Right cardiac atrium (tissue), 5 donors: Measurements from ENCODE around the gene LRRC30. TPM values are rescaled to one million over a fixed set of nuclear protein-coding genes. Genes with fewer than 3 reads are reported as not detected.
A peak's percentile ranks its signal among the peaks of the same experiment; 100 is the strongest.

Experiments used
- ATAC-seq, 2 donors: fragments of 200-7000 bp; cut with Tn5 transposase; one replicate each; pipeline versions ENCODE4 v1.8.0 to v1.9.1; 2020; ENCODE audit warnings: moderate library complexity in 2 of 2, mild to moderate bottlenecking in 1 of 2
- DNase-seq, 3 donors: peaks; one replicate each; pipeline ENCODE4 v3.0.0-alpha.2; 2020
- H3K27ac ChIP-seq: one replicate; pipeline ENCODE4 v1.5.1; 2013; ENCODE audit warnings: mild to moderate bottlenecking, low read length, control low read depth, moderate library complexity
- H3K27me3 ChIP-seq: one replicate; pipeline ENCODE4 v1.6.1; 2013; ENCODE audit not compliant: control insufficient read depth, insufficient read depth
- H3K4me1 ChIP-seq: one replicate; pipeline ENCODE4 v1.6.1; 2013; ENCODE audit warnings: low read length; ENCODE audit not compliant: control insufficient read depth, insufficient read depth
- H3K4me3 ChIP-seq: one replicate; pipeline ENCODE4 v1.5.1; 2013; ENCODE audit warnings: low read length, control low read depth
- H3K9me3 ChIP-seq: one replicate; pipeline ENCODE4 v1.6.1; 2013; ENCODE audit warnings: low read length; ENCODE audit not compliant: control insufficient read depth
- WGBS: extraction: QIAGEN DNeasy Blood & Tissue Kit; methylation state at CpG from one replicate; pipeline ENCODE4 v1.1.7; 2013; 5-methylcytosine and 5-hydroxymethylcytosine counted together
- intact Hi-C, 4 donors: fragments of 100-400 bp; cut with DNase I; formaldehyde crosslinking; loops; one replicate each; pipeline versions ENCODE4 v1.11.0 to v1.14.0; 2022 to 2023
- polyA plus RNA-seq: library from polyadenylated mRNA; stranded (reverse); fragments of 200-250 nt; gene quantifications from one replicate; pipeline ENCODE4 v1.2.3, GENCODE V29; 2013
- total RNA-seq, 4 donors: library from RNA; stranded (reverse); fragmentation: NEBNext Ultra II Directional; extraction: Animal tissue kit (Norgen Biotek cat#: 25700); gene quantifications; one replicate each; pipeline ENCODE4 v1.2.1, GENCODE V29; 2021
- donor health status: healthy with polysubstance abuse.
- donor health status: DM: no; HTN: yes; CAD: no.
- donor health status: DM: no; HTN: no; CAD: no.
- donor health status: DM: no; HTN: yes; CAD: no; lungs with severe emphysema.
- donor health status: DM: yes; HTN: yes; CAD: no.

The LRRC30 gene
- total and polyA plus RNA-seq, 5 donors: not detected

DNA sequence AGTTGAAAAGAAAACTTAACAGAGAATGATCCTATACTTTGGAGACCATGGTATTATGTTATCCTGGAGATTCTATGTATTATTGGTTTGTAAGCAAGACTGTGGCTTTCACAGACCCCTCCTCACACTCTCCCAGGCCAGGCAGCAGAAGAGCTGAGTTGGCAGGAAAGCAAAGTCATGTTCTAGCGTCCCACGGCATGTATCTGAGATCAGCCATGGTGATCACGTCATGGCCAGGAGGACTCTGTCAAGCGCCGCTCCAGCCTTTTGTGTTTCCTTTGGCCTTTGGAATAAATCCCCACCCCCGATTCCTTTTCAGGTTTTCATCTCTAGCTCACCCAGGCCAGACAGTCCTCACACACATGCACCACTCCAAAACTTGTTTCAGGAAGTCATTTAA lies 39.1 kb downstream of the LRRC30 start:
- peaks cover 7% of the 10 kb centered on the region for H3K4me1 ChIP-seq
- WGBS: 56% methylated on average over 6 of the region's 6 CpGs
- no peak for DNase-seq
- no peak overlapping the region for H3K27ac ChIP-seq
- no peak overlapping the region for H3K4me3 ChIP-seq
- no peak for ATAC-seq
- no peaks in the 10 kb centered on the region for H3K27me3 ChIP-seq
- intact Hi-C loops: loop anchor here in 3 of 4 donors (5.0 to 10.0 kb wide), 6 partner anchors 97 to 1207 kb away; partner anchors contain the start of gene PTPRM (in 1 of the 3)
- no peaks in the 10 kb centered on the region for H3K9me3 ChIP-seq

DNA sequence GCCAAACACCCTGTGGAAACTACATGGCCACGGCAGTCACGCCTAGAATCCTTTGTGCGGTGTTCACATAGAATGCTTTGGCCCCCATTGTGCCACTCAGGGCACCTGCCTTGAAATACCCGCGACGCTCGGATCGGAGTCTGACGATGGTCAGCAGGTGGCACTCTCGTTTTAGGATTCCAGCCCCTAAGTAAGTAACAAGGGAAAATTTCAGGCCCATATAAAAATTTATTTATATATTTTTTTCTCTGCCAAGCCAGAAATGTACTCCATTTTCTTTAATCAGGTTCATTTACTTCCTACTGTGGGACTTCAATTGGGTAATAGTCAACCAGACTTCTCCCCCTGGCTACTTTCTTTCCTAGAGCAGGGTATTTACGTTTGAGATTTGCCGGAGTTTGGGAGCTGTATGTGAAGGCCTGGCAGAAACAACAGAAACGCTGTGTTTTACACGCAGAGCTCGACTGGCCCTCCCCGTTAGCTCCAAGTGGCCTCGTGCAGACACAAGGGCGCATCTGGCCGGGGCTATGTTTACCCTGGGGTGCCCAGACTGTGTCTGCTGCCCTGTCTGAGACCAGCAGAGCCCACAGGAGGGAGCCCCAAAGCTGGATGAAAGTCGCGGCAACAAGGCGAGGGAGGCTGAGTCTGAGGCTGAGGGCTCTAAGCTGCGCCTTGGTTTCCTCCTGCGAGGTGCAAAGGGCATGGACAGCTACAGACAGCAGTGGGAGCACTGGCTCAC lies 41.6 kb downstream of the LRRC30 start:
- 19% methylated on average over 24 of the region's 24 CpGs for WGBS
- H3K4me1 ChIP-seq: peaks cover 7% of the 10 kb centered on the region
- peak; percentile 77 to 85 for ATAC-seq
- no peaks in the 10 kb centered on the region for H3K27me3 ChIP-seq
- H3K9me3 ChIP-seq: no peaks in the 10 kb centered on the region
- peak; percentile 76 to 85 (median 82) for DNase-seq
- H3K4me3 ChIP-seq: no peak overlapping the region
- intact Hi-C loops: loop anchor here in 3 of 4 donors (2.0 to 10.0 kb wide), 8 partner anchors 95 to 1205 kb away; partner anchors contain the start of gene PTPRM (in 2 of the 3)
- peak overlapping the region; percentile 66 for H3K27ac ChIP-seq

DNA sequence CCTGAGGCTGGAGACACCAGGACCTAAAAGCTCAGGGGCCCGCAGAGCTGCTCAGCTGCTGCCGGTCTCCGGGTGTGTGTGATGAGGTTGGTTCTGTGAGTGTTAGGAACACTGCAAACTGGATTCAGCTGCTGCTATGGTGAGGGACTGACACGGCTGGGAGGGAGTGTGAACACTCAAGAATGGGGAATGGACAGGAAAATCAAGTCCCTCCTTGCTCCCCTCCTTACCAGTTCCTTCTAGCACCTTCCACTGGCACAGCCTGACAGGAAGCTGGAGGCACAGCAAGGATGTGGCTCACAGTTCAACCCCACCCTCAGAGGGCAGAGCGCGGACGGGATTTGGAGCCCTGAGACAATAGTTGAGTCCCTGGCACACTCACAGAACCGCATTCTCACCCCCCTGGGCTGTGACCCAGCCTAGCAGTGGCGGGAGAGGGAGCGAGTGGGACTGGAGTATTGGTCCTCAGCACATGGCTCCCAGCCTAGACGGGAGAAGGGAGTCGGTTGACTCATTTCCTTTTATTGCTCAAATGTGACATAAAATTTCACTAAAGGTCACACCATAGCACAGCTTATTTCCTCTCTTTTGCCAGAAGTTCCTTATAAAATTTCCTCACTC lies 42.5 kb downstream of the LRRC30 start:
- Histone ChIP-seq H3K9me3 (no peaks in the 10 kb centered on the region), H3K4me1 (peaks cover 7% of the 10 kb centered on the region), H3K4me3 (no peak overlapping the region), H3K27me3 (no peaks in the 10 kb centered on the region), H3K27ac (peak overlapping the region; percentile 65)
- peak; percentile 90 for DNase-seq
- intact Hi-C loops: loop anchor here in 3 of 4 donors (2.0 to 10.0 kb wide), 8 partner anchors 94 to 1204 kb away; partner anchors contain the start of gene PTPRM (in 2 of the 3)
- ATAC-seq: peak; percentile 91 to 96
- 32% methylated on average over 12 of the region's 12 CpGs for WGBS

DNA sequence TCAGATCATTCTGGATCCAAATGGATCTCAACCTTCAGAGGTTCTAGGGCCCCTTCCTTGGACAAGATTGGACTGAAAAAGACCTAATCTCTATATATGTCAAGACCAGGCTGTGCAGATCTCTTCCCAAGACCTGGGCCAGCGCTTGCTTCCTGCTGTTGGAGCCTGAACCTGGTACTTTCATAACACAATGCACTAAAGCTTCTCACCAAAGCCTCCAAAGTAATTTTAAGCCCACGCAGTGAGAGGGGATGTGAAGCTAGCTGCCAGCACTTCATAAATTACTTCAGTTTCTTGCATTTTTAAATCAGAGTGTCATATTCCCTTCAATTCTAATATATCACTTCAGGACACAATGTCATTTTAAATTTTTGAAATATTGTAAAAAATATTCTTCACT lies 50.7 kb downstream of the LRRC30 start:
- DNase-seq (no peak), ATAC-seq (no peak)
- H3K4me3 ChIP-seq: no peak overlapping the region
- no peaks in the 10 kb centered on the region for H3K9me3 ChIP-seq
- 92% methylated on average over 2 of the region's 2 CpGs for WGBS
- no peaks in the 10 kb centered on the region for H3K4me1 ChIP-seq
- no peak overlapping the region for H3K27ac ChIP-seq
- intact Hi-C loops: no loop called here
- H3K27me3 ChIP-seq: no peaks in the 10 kb centered on the region

Other genes with a start within 250 kb of the LRRC30 start
- under 1 TPM in 2 of 4 donors, not detected in 2; 0.06 to 0.81 TPM for gene LAMA1, start 113.3 kb upstream of the LRRC30 start, total RNA-seq
- 0.02 TPM for gene LAMA1, start 113.3 kb upstream of the LRRC30 start, polyA plus RNA-seq